Esophagus muscularis mucosa (tissue), 3 donors: Measurements from ENCODE around the gene ZNF787.

Experiments
- CTCF ChIP-seq, 3 experiments: fragments of 200-600 bp in 2 of 3; fragments of 450-650 bp in 1 of 3; sonication (generic) in 2 of 3; IDR thresholded peaks; one replicate each; pipeline ENCODE4 v1.5.1; 2017 to 2019; ENCODE audit warnings: antibody characterized with exemption in 3 of 3, mild to moderate bottlenecking in 2 of 3, moderate library complexity in 1 of 3
- EP300 ChIP-seq: sonication (generic); formaldehyde crosslinking; IDR thresholded peaks from one replicate; pipeline ENCODE4 v1.6.1; 2017; ENCODE audit warnings: antibody characterized with exemption

GRCh38 chr19:56119582-56119978 lies 1.5 kb downstream of the ZNF787 start:
- TF ChIP-seq EP300, result no peak
- TF ChIP-seq CTCF (IDR thresholded peaks at IDR 0.05), result no peak
